Activated CD4-positive, CD25-positive, alpha-beta regulatory T cell treated with anti-CD3 and anti-CD28 coated beads, Interleukin-2, amount 50 U/mL, for 72 hours (primary cell): Measurements from ENCODE around the gene TACR2.

Source experiments
- DNase-seq: peaks from one replicate; pipeline ENCODE4 v3.0.0; 2021

TACR2 gene

DNA sequence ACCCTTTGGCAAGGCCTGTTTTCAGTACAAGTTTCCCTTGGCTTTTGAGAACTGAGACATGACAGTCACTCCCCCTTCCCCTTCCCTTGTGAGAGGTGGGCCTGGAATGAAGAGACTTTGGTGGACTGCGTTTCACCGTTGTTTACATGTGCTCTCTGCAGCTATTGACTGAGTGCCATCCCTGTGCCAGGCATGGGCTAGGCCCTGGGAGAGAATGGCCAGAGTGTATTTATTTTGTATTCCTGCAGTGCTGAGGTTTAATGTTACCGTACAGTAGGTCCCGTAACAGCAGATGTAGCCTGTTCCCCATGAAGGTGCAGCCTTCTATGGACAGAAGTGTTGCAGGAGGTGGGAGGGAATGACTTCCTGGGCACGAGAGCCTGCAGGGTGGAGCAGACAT, 50.0 kb downstream of the TACR2 start:
- no peak for DNase-seq

DNA sequence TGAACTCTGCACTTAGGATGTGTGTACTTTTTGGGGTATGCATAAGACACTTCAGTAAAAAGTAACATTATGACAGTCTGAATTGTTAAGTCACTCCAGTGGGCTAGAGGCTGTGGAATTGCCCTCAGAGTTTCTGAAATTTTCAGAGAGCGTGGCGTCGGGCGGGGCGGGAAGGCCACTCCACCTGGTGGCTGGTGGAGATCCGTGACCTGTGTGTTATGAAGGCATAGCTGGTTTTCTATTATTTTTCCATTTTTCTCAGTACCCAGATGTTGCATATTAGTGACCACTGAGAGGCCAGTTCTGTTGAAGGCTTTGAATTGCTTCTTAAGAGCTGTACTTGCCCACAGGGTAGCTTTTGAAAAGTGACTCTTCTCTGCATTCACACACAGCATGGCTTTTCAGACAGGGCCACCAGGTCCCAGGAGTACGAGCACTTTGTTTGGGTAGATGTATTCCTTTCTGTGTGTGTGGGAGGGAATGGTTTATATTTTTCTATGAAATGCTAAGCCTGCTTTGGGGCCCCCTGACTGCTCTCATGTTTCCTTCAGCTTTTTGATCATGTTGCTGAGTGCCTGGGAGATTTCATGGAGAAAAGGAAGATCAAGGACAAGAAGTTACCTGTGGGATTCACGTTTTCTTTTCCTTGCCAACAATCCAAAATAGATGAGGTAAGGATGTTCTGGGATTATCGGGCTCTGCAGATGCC, 52.3 kb downstream of the TACR2 start:
- DNase-seq = no peak

DNA sequence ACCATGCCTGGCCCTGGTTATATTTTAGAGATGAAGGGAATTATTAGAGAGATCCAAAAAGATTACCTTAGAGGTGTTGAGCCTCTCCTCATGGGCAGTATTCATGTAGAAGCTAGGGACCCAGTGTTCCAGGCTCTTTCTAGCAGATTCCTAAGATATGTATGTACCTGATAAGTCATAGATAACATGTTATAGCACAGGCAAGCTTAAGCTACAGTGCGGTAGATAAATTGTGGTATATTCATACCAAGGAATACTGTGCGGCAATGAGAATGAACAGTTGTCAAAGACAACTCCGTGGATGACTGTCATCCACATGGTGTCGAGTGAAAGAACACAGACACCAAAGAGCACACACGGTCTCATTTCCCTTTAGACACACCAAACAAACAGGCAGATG, 53.1 kb downstream of the TACR2 start:
- no peak for DNase-seq

DNA sequence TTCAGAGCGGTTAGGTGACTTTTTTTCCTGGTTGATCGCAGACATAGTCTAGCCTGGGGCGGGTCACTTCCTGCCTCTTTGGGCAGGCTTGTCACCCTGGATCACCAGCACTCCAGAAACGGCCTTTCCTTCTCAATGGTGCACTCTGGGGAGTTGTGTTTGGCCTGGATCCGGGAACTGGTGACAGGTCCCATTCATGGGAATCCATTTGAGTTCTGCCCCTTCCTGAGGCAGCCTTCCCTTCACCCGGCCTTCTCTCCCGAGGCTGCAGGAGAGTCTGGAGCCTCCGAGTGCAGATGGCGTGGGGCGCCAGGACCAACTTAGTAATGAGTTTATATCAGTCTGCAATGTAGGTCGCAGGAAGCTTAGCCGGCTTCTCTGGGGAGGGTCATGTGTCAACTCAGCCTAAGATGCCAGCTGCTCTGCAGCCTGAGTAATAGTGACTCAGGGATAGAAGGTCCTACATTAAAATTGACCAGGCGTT, 54.2 kb downstream of the TACR2 start:
- no peak for DNase-seq

DNA sequence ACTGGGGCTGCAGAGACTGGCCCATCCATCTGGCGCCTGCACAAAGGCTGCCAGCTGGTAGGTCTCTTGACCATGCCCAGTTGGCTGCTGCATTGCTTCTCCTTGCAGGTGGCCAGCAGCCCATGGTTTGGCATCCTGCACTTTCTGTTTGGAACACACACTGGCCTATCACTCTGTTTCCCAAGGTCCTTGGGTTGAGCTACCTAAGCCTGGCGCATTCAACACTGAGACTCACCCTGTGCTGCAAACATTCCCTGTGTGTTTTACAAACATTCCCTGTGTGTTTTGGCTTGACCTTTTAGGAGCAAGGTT, 55.5 kb downstream of the TACR2 start:
- DNase-seq = no peak

DNA sequence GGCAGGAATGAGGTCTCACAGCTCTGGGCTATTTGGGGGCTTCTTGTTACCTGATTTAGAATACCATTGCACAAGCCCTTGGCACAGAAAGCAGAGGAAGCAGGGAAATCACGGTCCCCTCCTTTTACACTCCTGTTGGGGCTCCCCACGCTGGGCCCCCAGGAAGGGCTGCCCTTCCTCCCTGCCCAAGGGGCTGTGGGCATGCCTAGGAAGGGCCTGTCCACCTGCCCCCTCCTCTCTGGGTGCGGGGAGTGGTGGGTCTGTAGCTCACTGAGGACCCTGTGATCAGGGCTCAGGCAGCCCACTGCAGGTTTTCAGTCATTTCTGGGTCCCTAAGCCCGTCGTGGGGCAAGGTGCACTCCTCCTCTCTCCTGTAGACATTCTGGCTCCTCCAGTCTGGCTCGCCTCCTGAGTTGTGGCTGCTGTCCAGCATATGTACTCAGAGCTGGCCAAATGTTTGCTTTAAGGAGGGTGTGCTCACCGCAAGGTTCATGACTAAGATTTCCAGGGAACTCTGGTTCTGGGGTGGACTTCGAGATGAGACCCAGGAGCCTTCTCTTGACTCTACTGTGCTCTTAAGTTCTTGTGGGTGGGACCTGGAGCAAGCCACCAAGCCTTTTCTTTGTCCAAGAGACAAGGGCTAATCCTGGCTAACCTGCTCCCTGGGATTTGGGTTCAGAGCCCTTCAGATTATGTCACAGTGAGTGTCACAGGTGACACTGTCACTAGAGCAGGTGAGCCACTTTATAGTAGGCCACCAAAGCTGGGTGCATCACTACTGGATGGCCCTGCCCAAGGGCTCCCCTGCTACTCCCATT, 56.0 kb downstream of the TACR2 start:
- no peak for DNase-seq

DNA sequence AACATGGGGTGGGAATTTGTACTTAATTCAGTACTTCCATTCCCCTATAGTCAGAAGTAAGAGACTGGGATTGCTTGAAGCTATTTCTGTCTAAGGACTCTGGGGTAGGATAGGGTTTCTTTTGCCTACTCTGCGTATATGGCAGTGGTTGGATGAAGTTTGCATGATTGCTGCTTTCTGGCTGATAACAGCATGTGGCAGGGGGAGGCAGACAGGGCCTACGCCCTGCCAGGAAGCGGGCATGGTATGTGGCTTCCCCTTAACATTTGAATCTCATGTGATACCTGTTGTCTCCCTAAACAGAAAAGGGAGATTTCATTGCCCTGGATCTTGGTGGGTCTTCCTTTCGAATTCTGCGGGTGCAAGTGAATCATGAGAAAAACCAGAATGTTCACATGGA, 57.1 kb downstream of the TACR2 start:
- no peak for DNase-seq

DNA sequence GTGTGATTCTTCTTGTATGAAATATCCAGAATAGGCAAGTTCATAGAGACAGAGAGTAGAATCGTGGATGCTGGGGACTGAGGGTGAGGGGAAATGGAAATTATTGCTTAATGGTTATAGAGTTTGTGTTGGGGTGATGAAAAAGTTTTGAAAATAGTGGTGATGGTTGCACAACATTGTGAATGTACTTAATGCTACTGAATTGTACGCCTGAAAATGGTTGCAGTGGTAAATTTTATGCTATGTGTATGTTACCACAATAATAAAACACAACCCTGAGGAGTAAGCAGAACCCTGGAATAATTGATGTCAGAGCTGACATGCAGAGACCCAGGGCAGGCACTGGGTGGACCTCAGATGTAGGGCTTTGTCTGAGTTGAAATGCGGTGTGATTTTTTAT, 57.6 kb downstream of the TACR2 start:
- no peak for DNase-seq

DNA sequence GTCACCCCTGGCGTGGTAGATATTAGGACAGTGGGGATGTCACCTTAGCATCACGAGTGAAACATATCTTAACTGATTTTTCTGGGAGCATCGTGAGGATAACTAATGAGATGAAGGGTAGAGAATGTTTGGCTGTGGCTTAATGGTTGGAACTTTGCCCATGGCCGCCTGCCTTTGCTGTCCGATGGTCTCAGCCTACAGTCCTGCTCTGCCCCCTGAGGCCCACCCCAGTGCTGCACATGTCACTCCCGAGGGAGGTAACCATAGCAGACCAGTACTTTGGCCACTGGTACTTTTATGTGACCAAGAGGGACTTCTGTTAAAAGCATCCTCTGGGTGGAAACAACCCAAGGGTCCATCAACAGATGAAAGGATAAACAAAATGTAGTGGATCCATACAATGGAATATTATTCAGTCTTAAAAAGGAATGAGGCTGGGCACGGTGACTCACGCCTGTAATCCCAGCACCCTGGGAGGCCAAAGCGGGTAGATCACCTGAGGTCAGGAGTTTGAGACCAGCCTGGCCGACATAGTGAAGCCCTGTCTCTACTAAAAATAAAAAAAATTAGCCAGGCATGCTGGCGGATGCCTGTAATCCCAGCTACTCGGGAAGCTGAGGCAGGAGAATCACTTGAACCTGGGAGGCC, 58.4 kb downstream of the TACR2 start:
- DNase-seq = no peak

DNA sequence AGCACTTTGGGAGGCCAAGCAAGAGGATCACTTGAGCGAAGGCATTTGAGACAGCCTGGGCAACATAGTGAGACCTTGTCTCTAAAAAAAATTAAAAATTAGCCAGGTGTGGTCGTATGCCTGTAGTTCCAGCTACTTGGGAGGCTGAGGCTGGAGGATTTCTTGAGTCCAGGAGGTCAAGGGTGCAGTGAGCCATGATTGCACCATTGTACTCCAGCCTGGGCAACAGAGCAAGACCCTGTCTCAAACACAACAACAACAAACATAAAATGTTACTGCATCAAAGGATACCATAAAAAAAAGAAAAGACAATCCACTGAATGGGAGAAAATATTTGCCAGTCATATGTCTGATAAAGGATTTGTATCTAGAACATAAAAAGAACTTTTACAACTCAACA, 60.5 kb downstream of the TACR2 start:
- DNase-seq = no peak

DNA sequence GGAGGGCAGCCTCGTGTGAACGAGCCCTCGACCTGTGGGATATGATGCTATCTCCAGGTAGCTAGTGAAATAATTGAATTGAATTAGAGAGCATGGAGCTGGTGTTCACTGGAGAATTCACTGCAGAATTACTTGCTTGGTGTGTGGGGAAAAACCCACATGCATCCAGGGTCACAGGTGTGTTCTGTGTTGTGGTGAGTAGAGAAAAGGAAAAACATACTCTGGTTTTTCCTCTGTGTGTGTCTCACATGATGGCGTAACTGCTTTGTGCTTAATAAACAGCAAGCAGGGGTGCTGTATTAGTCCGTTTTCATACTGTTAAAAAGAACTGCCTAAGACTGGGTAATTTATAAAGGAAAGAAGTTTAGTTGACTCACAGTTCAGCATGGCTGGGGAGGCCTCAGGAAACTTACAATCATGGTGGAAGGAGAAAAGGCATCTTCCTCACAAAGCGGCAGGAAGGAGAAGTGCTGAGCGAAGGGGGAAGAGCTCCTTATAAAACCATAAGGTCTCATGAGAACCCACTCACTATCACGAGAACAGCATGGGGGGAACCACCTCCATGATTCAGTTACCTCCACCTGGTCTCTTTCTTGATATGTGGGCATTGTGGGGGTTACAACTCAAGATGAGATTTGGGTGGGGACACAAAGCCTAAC, 62.6 kb downstream of the TACR2 start:
- DNase-seq = no peak
